DOHH2 (cell line): ENCODE measurements around the gene TTC7B.

Experiments
- H3F3A ChIP-seq: fragments of 200-600 bp; sonication (generic), shearing (Covaris generic); 2 replicates; pipeline ENCODE4 v1.6.0; 2016; ENCODE audit warnings: antibody characterized with exemption, mild to moderate bottlenecking; ENCODE audit not compliant: control insufficient read depth, insufficient read depth
- H3K27ac ChIP-seq: fragments of 200-600 bp; sonication (generic); 2 replicates; pipeline ENCODE4 v1.5.1; 2014; ENCODE audit warnings: low read depth, mild to moderate bottlenecking, low read length, moderate library complexity
- H3K27me3 ChIP-seq: fragments of 200-600 bp; sonication (generic); 2 replicates; pipeline ENCODE4 v1.6.1; 2014; ENCODE audit warnings: mild to moderate bottlenecking, low read length, mixed read lengths; ENCODE audit not compliant: control insufficient read depth
- H3K36me3 ChIP-seq: fragments of 200-600 bp; sonication (generic); 2 replicates; pipeline ENCODE4 v1.6.1; 2014; ENCODE audit warnings: mild to moderate bottlenecking, low read length, moderate library complexity, mixed read lengths; ENCODE audit not compliant: control insufficient read depth
- H3K4me1 ChIP-seq: fragments of 200-600 bp; sonication (generic); 2 replicates; pipeline ENCODE4 v1.6.1; 2014; ENCODE audit warnings: mild to moderate bottlenecking, low read length, mixed read lengths; ENCODE audit not compliant: control insufficient read depth
- H3K4me2 ChIP-seq: fragments of 200-600 bp; sonication (generic); 2 replicates; pipeline ENCODE4 v1.6.0; 2014; ENCODE audit warnings: mild to moderate bottlenecking, low read length, moderate library complexity
- H3K4me3 ChIP-seq: fragments of 200-600 bp; sonication (generic); 2 replicates; pipeline ENCODE4 v1.5.1; 2014; ENCODE audit warnings: mild to moderate bottlenecking, low read length, mixed read lengths
- H3K79me2 ChIP-seq: fragments of 200-600 bp; sonication (generic); 2 replicates; pipeline ENCODE4 v1.6.1; 2014; ENCODE audit warnings: mild to moderate bottlenecking, low read length, mixed read lengths; ENCODE audit not compliant: control insufficient read depth
- H3K9me2 ChIP-seq: fragments of 200-600 bp; sonication (generic); replicated peaks from 2 replicates; pipeline ENCODE4 v1.6.1; 2014; ENCODE audit warnings: mild to moderate bottlenecking, low read length, mixed read lengths; ENCODE audit not compliant: control insufficient read depth
- H3K9me3 ChIP-seq: fragments of 200-600 bp; sonication (generic); 2 replicates; pipeline ENCODE4 v1.6.1; 2014; ENCODE audit warnings: antibody characterized with exemption, low read length, mixed read lengths; ENCODE audit not compliant: control insufficient read depth, insufficient read depth
- H4K20me1 ChIP-seq: fragments of 200-600 bp; sonication (generic); 2 replicates; pipeline ENCODE4 v1.6.0; 2014; ENCODE audit warnings: low read depth, mild to moderate bottlenecking, antibody characterized with exemption, low read length, moderate library complexity; ENCODE audit not compliant: control insufficient read depth, insufficient read depth
- CTCF ChIP-seq: fragments of 200-600 bp; sonication (generic); IDR thresholded peaks from one replicate; pipeline ENCODE4 v1.5.1; 2014; ENCODE audit warnings: antibody characterized with exemption, mild to moderate bottlenecking, low read depth, low read length; ENCODE audit not compliant: poor library complexity, severe bottlenecking
- EZH2phosphoT487 ChIP-seq: fragments of 200-600 bp; sonication (generic); IDR thresholded peaks from 2 replicates; pipeline ENCODE4 v1.6.1; 2017; ENCODE audit warnings: borderline replicate concordance, mild to moderate bottlenecking, antibody characterized with exemption, low read length, moderate library complexity, mixed read lengths

The TTC7B gene

GRCh38 chr14:90575781-90576180 is 240.4 kb downstream of the TTC7B start:
- H3K9me2 ChIP-seq = no peaks in the 10 kb centered on the region
- H3K4me3 ChIP-seq = no peak overlapping the region
- no peaks in the 10 kb centered on the region for H3K9me3 ChIP-seq
- H3K79me2 ChIP-seq = no peaks in the 10 kb centered on the region
- H3K27me3 ChIP-seq = no peaks in the 10 kb centered on the region
- no peaks in the 10 kb centered on the region for H3F3A ChIP-seq
- H3K36me3 ChIP-seq = no peaks in the 10 kb centered on the region
- H3K4me1 ChIP-seq = no peaks in the 10 kb centered on the region
- no peaks in the 10 kb centered on the region for H4K20me1 ChIP-seq
- no peak overlapping the region for H3K4me2 ChIP-seq
- TF ChIP-seq CTCF (no peak), EZH2phosphoT487 (no peak)
- no peak overlapping the region for H3K27ac ChIP-seq

- H3K27me3 ChIP-seq = no peaks in the 10 kb centered on the region
- H4K20me1 ChIP-seq = no peaks in the 10 kb centered on the region
- no peak overlapping the region for H3K4me2 ChIP-seq
- H3F3A ChIP-seq = no peaks in the 10 kb centered on the region
- no peaks in the 10 kb centered on the region for H3K9me3 ChIP-seq
- H3K9me2 ChIP-seq = no peaks in the 10 kb centered on the region
- no peak for TF ChIP-seq CTCF
- H3K4me3 ChIP-seq = no peak overlapping the region
- no peaks in the 10 kb centered on the region for H3K79me2 ChIP-seq
- H3K4me1 ChIP-seq = no peaks in the 10 kb centered on the region
- H3K27ac ChIP-seq = no peak overlapping the region
- H3K36me3 ChIP-seq = no peaks in the 10 kb centered on the region
These were observed 240.9 kb downstream of the TTC7B start for GRCh38 chr14:90575336-90575735.

GRCh38 chr14:90574188-90575131 is 241.8 kb downstream of the TTC7B start:
- Histone ChIP-seq H3K36me3 (no peaks in the 10 kb centered on the region), H3F3A (no peaks in the 10 kb centered on the region), H3K4me2 (no peak overlapping the region), H3K4me1 (no peaks in the 10 kb centered on the region), H3K9me3 (no peaks in the 10 kb centered on the region), H3K79me2 (no peaks in the 10 kb centered on the region), H4K20me1 (no peaks in the 10 kb centered on the region), H3K27me3 (no peaks in the 10 kb centered on the region), H3K4me3 (no peak overlapping the region), H3K27ac (no peak overlapping the region), H3K9me2 (no peaks in the 10 kb centered on the region)
- TF ChIP-seq EZH2phosphoT487 = no peak
- TF ChIP-seq CTCF = no peak
